Osteocyte (in vitro differentiated cells): ENCODE results near the gene RBMS1. TPM values are rescaled to one million over a fixed set of nuclear protein-coding genes. Genes with fewer than 3 reads are reported as not detected.

ENCODE experiments used
- DNase-seq: peaks from one replicate; pipeline ENCODE4 v3.0.0; 2021; ENCODE audit warnings: mixed read lengths; ENCODE audit not compliant: unreplicated experiment; ENCODE audit errors: extremely low spot score
- H3K27ac Mint-ChIP-seq: one replicate; pipeline ENCODE4 v1.8.0; 2021; ENCODE audit warnings: mild to moderate bottlenecking, mixed read lengths; ENCODE audit not compliant: unreplicated experiment
- H3K27me3 Mint-ChIP-seq: one replicate; pipeline ENCODE4 v1.8.0; 2021; ENCODE audit warnings: mixed read lengths; ENCODE audit not compliant: unreplicated experiment
- H3K36me3 Mint-ChIP-seq: one replicate; pipeline ENCODE4 v1.8.0; 2021; ENCODE audit warnings: mixed read lengths; ENCODE audit not compliant: unreplicated experiment
- H3K4me1 Mint-ChIP-seq: one replicate; pipeline ENCODE4 v1.8.0; 2021; ENCODE audit warnings: mixed read lengths; ENCODE audit not compliant: unreplicated experiment
- H3K4me3 Mint-ChIP-seq: one replicate; pipeline ENCODE4 v1.8.0; 2021; ENCODE audit warnings: mild to moderate bottlenecking, moderate library complexity, mixed read lengths; ENCODE audit not compliant: unreplicated experiment
- H3K9me3 Mint-ChIP-seq: one replicate; pipeline ENCODE4 v1.8.0; 2021; ENCODE audit warnings: mixed read lengths; ENCODE audit not compliant: unreplicated experiment
- total RNA-seq: library from RNA; stranded (reverse); gene quantifications from 2 replicates; pipeline ENCODE4 v1.2.1, GENCODE V29; 2021
- TF ChIP-seq, protein P1 (sequence below): fragments of 200-600 bp; sonication (generic); IDR thresholded peaks from 2 replicates; pipeline ENCODE4 v1.5.0; 2021; ENCODE audit warnings: antibody characterized with exemption, mild to moderate bottlenecking, moderate library complexity

RBMS1 gene
- total RNA-seq, 1 donor from 2014 or later: 169 TPM

DNA sequence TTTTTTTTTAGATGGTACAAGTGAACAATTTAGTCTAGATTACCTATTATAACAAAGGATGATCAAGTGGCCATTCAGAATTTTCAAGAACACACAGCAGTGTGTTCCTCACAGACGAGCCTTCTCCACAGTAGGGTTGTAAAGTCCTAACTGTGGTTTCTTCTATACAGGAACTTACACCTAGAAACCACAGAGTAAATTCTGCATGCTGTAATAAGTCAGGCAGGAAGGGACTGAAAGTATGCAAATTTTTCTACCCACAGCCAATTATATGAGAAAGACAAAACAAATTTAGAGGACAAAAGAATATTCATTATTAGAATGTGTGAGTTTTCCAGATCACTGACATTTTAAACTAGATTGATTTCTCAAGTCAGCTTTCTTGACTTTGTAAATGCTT, 99.5 kb downstream of the RBMS1 start:
- H3K4me1 Mint-ChIP-seq: peaks cover 62% of the 10 kb centered on the region

DNA sequence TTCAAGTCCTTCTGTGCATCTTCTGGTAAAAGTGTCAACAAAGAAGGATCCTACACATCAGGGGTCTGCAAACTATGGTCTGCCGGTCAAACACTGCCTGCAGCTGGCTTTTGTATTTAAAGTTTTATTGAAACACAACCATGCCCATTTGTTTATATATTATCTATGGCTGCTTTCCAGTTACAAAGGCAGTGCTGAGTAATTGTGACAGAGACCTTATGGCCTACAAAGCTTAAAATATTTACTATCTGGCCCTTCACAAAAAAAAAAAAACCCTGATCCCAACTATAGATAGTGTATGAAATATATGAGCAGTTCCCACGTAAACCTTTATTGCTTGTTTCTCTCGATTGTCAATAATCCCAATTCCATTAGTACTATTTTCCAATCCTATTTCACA, 101.4 kb downstream of the RBMS1 start:
- Mint-ChIP-seq H3K4me1 (peaks cover 82% of the 10 kb centered on the region), H3K9me3 (no peaks in the 10 kb centered on the region), H3K27me3 (no peaks in the 10 kb centered on the region), H3K4me3 (no peak overlapping the region), H3K27ac (peak overlapping the region; percentile 50), H3K36me3 (peaks cover 12% of the 10 kb centered on the region)
- DNase-seq: no peak
- TF ChIP-seq, protein P1, sequence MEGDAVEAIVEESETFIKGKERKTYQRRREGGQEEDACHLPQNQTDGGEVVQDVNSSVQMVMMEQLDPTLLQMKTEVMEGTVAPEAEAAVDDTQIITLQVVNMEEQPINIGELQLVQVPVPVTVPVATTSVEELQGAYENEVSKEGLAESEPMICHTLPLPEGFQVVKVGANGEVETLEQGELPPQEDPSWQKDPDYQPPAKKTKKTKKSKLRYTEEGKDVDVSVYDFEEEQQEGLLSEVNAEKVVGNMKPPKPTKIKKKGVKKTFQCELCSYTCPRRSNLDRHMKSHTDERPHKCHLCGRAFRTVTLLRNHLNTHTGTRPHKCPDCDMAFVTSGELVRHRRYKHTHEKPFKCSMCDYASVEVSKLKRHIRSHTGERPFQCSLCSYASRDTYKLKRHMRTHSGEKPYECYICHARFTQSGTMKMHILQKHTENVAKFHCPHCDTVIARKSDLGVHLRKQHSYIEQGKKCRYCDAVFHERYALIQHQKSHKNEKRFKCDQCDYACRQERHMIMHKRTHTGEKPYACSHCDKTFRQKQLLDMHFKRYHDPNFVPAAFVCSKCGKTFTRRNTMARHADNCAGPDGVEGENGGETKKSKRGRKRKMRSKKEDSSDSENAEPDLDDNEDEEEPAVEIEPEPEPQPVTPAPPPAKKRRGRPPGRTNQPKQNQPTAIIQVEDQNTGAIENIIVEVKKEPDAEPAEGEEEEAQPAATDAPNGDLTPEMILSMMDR: no peak

More for the DNA sequence above, 99.5 kb downstream of the RBMS1 start:
- TF ChIP-seq, protein P1: no peak
- no peaks in the 10 kb centered on the region for H3K27me3 Mint-ChIP-seq
- no peaks in the 10 kb centered on the region for H3K9me3 Mint-ChIP-seq
- peaks cover 12% of the 10 kb centered on the region for H3K36me3 Mint-ChIP-seq
- no peak for DNase-seq
- peak overlapping the region; percentile 39 for H3K27ac Mint-ChIP-seq
- H3K4me3 Mint-ChIP-seq: no peak overlapping the region

DNA sequence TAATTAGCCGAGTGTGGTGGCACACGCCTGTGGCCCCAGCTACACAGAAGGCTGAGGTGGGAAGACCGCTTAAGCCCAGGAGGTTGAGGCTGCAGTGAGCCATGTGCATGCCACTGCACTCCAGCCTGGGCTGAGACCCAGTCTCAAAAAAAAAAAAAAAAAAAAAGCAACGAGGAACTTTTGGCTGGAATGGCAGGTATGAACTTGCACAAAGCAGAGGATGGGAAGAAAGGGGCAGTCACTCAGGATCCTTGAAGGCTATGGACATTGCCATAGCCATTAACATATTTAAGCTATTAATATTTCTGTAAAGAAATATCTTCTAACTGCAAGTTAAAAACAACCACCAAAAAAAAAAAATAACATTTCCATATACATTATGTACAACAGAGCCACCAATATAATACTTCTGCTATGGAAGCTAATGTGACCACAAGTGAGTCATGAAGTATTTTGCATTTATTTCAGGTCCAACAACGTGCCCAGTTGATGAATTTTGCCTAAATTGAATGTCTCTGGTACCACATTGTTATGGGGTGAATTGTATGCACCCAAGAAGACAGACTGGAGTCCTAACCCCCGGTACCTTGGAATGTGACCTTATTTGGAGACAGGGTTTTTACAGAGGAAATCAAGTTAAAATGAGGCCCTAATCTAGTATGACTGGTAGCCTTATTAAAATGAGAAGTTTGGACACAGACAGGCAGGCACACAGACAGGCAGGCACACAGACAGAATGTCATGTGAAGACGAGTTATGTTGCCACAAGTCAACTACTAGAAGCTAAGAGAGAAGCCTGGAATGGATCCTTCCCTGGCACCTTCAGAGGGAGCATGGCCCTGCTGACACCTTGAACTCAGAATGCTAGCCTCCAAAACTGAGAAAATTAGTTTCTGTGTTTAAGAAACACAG, 102.8 kb downstream of the RBMS1 start:
- H3K4me1 Mint-ChIP-seq: peaks cover 89% of the 10 kb centered on the region
- DNase-seq: no peak

DNA sequence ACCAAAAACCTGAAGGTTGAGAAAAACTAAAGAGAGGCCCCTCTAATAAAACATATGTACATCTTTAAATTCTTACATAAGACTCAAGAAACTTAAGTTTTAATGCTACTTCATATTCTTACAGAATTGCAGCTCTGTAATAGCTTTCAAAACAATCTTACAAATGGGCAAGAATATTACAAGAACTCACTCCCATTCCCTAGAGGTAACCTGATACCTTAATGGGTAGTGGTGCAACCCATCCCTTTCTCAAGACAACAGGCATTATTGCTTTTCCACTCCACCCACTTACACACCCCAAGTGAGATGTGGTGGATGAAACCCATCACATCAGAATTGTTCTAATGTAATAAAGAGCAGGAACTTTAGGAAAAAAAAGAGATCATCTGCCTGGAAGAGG, 103.7 kb downstream of the RBMS1 start:
- Mint-ChIP-seq H3K4me1 (peaks cover 91% of the 10 kb centered on the region), H3K4me3 (no peak overlapping the region), H3K27ac (peak overlapping the region; percentile 69), H3K27me3 (no peaks in the 10 kb centered on the region), H3K9me3 (no peaks in the 10 kb centered on the region), H3K36me3 (peaks cover 12% of the 10 kb centered on the region)
- TF ChIP-seq, protein P1: no peak
- no peak for DNase-seq

More for the DNA sequence above, 102.8 kb downstream of the RBMS1 start:
- no peaks in the 10 kb centered on the region for H3K27me3 Mint-ChIP-seq
- TF ChIP-seq, protein P1: no peak
- H3K4me3 Mint-ChIP-seq: no peak overlapping the region
- no peaks in the 10 kb centered on the region for H3K9me3 Mint-ChIP-seq
- H3K27ac Mint-ChIP-seq: peak overlapping the region; percentile 69
- peaks cover 10% of the 10 kb centered on the region for H3K36me3 Mint-ChIP-seq

DNA sequence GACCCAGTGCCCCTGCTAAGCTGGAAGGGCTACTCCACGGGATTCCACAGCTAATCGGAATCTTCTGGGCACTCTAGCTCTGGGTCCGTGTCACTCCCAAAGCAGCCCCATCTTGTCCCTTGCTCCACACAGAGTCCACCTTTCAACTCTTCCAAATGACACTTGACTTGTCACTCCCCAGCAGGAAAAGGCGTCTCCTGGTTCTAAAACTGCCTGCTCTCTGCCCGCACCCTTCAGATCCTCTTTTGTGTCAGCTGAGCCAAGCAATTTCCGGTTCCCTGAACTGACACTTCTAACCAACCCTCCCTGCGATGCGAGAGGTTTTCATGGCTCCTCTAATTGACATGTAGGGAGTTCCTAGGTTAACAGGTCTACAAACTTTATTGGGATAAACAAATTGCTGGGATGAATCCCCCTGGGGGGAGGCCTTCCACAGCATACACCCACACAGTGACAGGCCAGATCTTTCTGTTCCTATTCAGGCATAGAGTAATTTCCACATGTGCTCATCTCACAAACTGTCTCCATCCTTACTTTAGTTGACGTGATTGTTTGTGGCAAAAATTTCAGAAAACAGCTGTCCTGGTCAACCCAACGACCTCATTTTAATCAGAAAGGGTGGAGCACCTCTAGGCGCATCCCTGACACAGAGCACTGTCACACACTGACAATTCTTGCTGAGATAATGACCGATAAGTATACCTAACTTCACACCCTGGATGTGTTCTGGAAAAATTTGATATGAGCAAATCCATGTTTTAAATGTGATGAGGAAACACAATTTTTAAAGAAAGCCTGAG, 104.9 kb downstream of the RBMS1 start:
- peaks cover 84% of the 10 kb centered on the region for H3K4me1 Mint-ChIP-seq
- H3K36me3 Mint-ChIP-seq: peaks cover 13% of the 10 kb centered on the region
- H3K4me3 Mint-ChIP-seq: peak overlapping the region; percentile 24
- H3K27me3 Mint-ChIP-seq: no peaks in the 10 kb centered on the region
- H3K27ac Mint-ChIP-seq: peak overlapping the region; percentile 84
- H3K9me3 Mint-ChIP-seq: no peaks in the 10 kb centered on the region
- TF ChIP-seq, protein P1: no peak
- no peak for DNase-seq
